Endothelial cell of umbilical vein (primary cell): Measurements from ENCODE around the gene SULF2. TPM values are rescaled to one million over a fixed set of nuclear protein-coding genes. Genes with fewer than 3 reads are reported as not detected.

Experiments used
- BruUV-seq: library from RNA; stranded (reverse); fragments of 400-500 nt; replicated peaks from 2 replicates; lab custom pipeline; 2021; lab: Mats Ljungman, UMichigan
- CTCF ChIA-PET: fragments of 300-600, 350-600 bp; sonication (Branson Sonifier 250); formaldehyde crosslinking; loops from one replicate; lab custom pipeline; 2021; ENCODE audit warnings: antibody characterized with exemption, inconsistent platforms; lab: Charles Lee
- POLR2A ChIA-PET: fragments of 300-600, 350-600 bp; sonication (Branson Sonifier 250); formaldehyde crosslinking; loops from one replicate; lab custom pipeline; 2021; ENCODE audit warnings: antibody characterized with exemption, inconsistent platforms; lab: Charles Lee
- DNase-seq: peaks from one replicate; pipeline ENCODE4 v3.0.0-alpha.2; 2011; ENCODE audit warnings: low read depth, low spot score
- FAIRE-seq: peaks from 2 replicates; lab custom pipeline; 2011; peaks lifted over from hg19 to GRCh38; lab: Jason Lieb, UNC
- H2AFZ ChIP-seq: 2 replicates; pipeline ENCODE4 v1.6.0; 2012; ENCODE audit warnings: low read depth, low read length, control low read depth, inconsistent platforms
- H3K27ac ChIP-seq: 2 replicates; pipeline ENCODE4 v1.5.1; 2011; ENCODE audit warnings: low read depth, mild to moderate bottlenecking, control low read depth, low read length, moderate library complexity; ENCODE audit not compliant: insufficient read depth
- H3K27me3 ChIP-seq, 2 experiments: 2 replicates each; pipeline versions ENCODE4 v1.6.0 to v1.6.1; 2011; ENCODE audit warnings: low read length in 2 of 2, mixed read lengths in 1 of 2; ENCODE audit not compliant: control insufficient read depth in 2 of 2, insufficient read depth in 2 of 2
- H3K36me3 ChIP-seq, 2 experiments: 2 replicates in 1 of 2; 3 replicates in 1 of 2; pipeline ENCODE4 v1.5.1; 2011; ENCODE audit warnings: low read length in 2 of 2, mild to moderate bottlenecking in 1 of 2, moderate library complexity in 1 of 2; ENCODE audit not compliant: control insufficient read depth in 2 of 2, insufficient read depth in 2 of 2; ENCODE audit errors: extremely low read depth in 1 of 2
- H3K4me1 ChIP-seq: 3 replicates; pipeline ENCODE4 v1.5.1; 2011; ENCODE audit warnings: mild to moderate bottlenecking, low read length; ENCODE audit not compliant: control insufficient read depth, insufficient read depth; ENCODE audit errors: extremely low read depth
- H3K4me2 ChIP-seq: 2 replicates; pipeline ENCODE4 v1.6.1; 2011; ENCODE audit warnings: low read length, control low read depth, mixed read lengths; ENCODE audit not compliant: insufficient read depth
- H3K4me3 ChIP-seq, 3 experiments: fragments of 200-600 bp in 1 of 3; sonication (generic), shearing (Covaris generic) in 1 of 3; replicated peaks in 1 of 3; 2 replicates each; pipeline ENCODE4 v1.5.1; 2011 to 2016; ENCODE audit warnings: control low read depth in 3 of 3, low read length in 3 of 3, mild to moderate bottlenecking in 2 of 3, inconsistent platforms in 1 of 3, low read depth in 1 of 3, moderate library complexity in 1 of 3; ENCODE audit not compliant: insufficient read depth in 1 of 3
- H3K79me2 ChIP-seq: 2 replicates; pipeline ENCODE4 v1.6.0; 2012; ENCODE audit warnings: low read length, inconsistent platforms; ENCODE audit not compliant: control insufficient read depth, insufficient read depth
- H3K9ac ChIP-seq: replicated peaks from 2 replicates; pipeline ENCODE3; 2011; ENCODE audit warnings: low read length, control low read depth; ENCODE audit not compliant: insufficient read depth; ENCODE audit errors: extremely low read depth
- H3K9me1 ChIP-seq: replicated peaks from 3 replicates; pipeline ENCODE4 v1.6.0; 2011; ENCODE audit warnings: mild to moderate bottlenecking, low read length; ENCODE audit not compliant: control insufficient read depth, insufficient read depth; ENCODE audit errors: extremely low read depth
- H3K9me3 ChIP-seq: replicated peaks from 2 replicates; pipeline ENCODE4 v1.5.1; 2012; ENCODE audit warnings: low read length, inconsistent platforms; ENCODE audit not compliant: control insufficient read depth, insufficient read depth
- H4K20me1 ChIP-seq: replicated peaks from 2 replicates; pipeline ENCODE3; 2011; ENCODE audit warnings: mild to moderate bottlenecking, low read length; ENCODE audit not compliant: control insufficient read depth, insufficient read depth; ENCODE audit errors: extremely low read depth
- CTCF ChIP-seq, 2 donors: IDR thresholded peaks; 1 replicate in 1 of 2; 2 replicates in 1 of 2; pipeline ENCODE4 v1.5.1; 2011; ENCODE audit warnings: low read length in 2 of 2, mild to moderate bottlenecking in 2 of 2, moderate library complexity in 2 of 2, control low read depth in 1 of 2, inconsistent platforms in 1 of 2, low read depth in 1 of 2; ENCODE audit not compliant: insufficient read depth in 1 of 2; ENCODE audit errors: extremely low read depth in 1 of 2
- EZH2 ChIP-seq: IDR thresholded peaks from 2 replicates; pipeline ENCODE4 v1.6.1; 2012; ENCODE audit warnings: borderline replicate concordance, low read depth, mild to moderate bottlenecking, moderate library complexity, low read length, inconsistent platforms; ENCODE audit not compliant: severe bottlenecking
- FOS ChIP-seq: IDR thresholded peaks from 2 replicates; pipeline ENCODE4 v1.6.1; 2011; ENCODE audit warnings: mild to moderate bottlenecking, low read length, moderate library complexity, borderline replicate concordance; ENCODE audit not compliant: insufficient read depth
- GATA2 ChIP-seq: IDR thresholded peaks from 2 replicates; pipeline ENCODE4 v1.7.0; 2011; ENCODE audit warnings: low read depth, mild to moderate bottlenecking, moderate library complexity, mixed read lengths, low read length; ENCODE audit not compliant: insufficient read length, insufficient read depth
- JUN ChIP-seq: IDR thresholded peaks from 2 replicates; pipeline ENCODE4 v1.6.1; 2011; ENCODE audit warnings: borderline replicate concordance, low read depth; ENCODE audit not compliant: insufficient read length, insufficient read depth
- MAX ChIP-seq: IDR thresholded peaks from 2 replicates; pipeline ENCODE4 v1.6.1; 2011; ENCODE audit not compliant: insufficient read depth, insufficient read length
- MYC ChIP-seq: IDR thresholded peaks from one replicate; pipeline ENCODE4 v1.6.1; 2011; ENCODE audit warnings: mild to moderate bottlenecking, low read depth, low read length
- POLR2A ChIP-seq: IDR thresholded peaks from 2 replicates; pipeline ENCODE4 v1.6.1; 2012; ENCODE audit warnings: low read depth, mild to moderate bottlenecking, control low read depth, low read length
- POLR2AphosphoS5 ChIP-seq: IDR thresholded peaks from 2 replicates; pipeline ENCODE4 v1.6.1; 2012; ENCODE audit warnings: low read depth, mild to moderate bottlenecking, control low read depth, low read length, moderate library complexity; ENCODE audit not compliant: insufficient read depth
- dilution Hi-C: fragments of 300-500 bp; cut with MboI; formaldehyde crosslinking; loops from one replicate; pipeline ENCODE4 v1.15.0; 2019; ENCODE audit warnings: low sequenced_read_pairs; ENCODE audit not compliant: extremely low pct_ligation_motif_present
- intact Hi-C: fragments of 100-400 bp; cut with micrococcal nuclease; formaldehyde crosslinking; loops from one replicate; pipeline ENCODE4 v1.10.0; 2022
- polyA plus RNA-seq, 4 experiments: library from polyadenylated mRNA; depleted of rRNA in 3 of 4; stranded (reverse) in 3 of 4; unstranded in 1 of 4; fragments of >200 nt; gene quantifications; 2 replicates each; pipeline versions ENCODE4 v1.2.1 to v1.2.3, GENCODE V29; 2011 to 2012; ENCODE audit warnings: missing spikeins in 1 of 4
- total RNA-seq: library from RNA; stranded (reverse); gene quantifications from 2 replicates; pipeline ENCODE4 v1.2.3, GENCODE V29; 2021

The SULF2 gene
- total and polyA plus RNA-seq, 2 donors (not counting 3 experiments of a cell fraction or from before 2014, with no cell fraction given): 58.5 to 160 TPM

GRCh38 chr20:47682916-47683315, 102.4 kb downstream of the SULF2 start:
- DNase-seq: no peak
- Histone ChIP-seq H3K4me1 (no peaks in the 10 kb centered on the region), H3K4me2 (no peak overlapping the region), H2AFZ (no peak overlapping the region), H3K27ac (no peak overlapping the region), H3K9me3 (no peaks in the 10 kb centered on the region), H4K20me1 (no peaks in the 10 kb centered on the region), H3K36me3 (no peaks in the 10 kb centered on the region), H3K79me2 (no peaks in the 10 kb centered on the region), H3K9ac (no peak overlapping the region), H3K27me3 (no peaks in the 10 kb centered on the region), H3K9me1 (no peaks in the 10 kb centered on the region), H3K4me3 (no peak overlapping the region)
- dilution Hi-C loops (no loop called here), intact Hi-C loops (no loop called here)
- TF ChIP-seq MYC (no peak), EZH2 (no peak), CTCF (IDR thresholded peaks at IDR 0.05; ENCODE audit: extremely low read depth in 1 of 2, insufficient read depth in 1 of 2, low read depth in 1 of 2, low read length in 2 of 2) (no peak), MAX (no peak), FOS (no peak), POLR2A (no peak), POLR2AphosphoS5 (no peak), JUN (no peak), GATA2 (no peak)
- ChIA-PET POLR2A (no interaction called here), CTCF (interaction anchor here (0.9 to 15.4 kb wide), 4 partner anchors 26 to 937 kb away, joined by 3 to 302 read pairs (median 5); no protein-coding TSS in a partner anchor)
- BruUV-seq: no TSS peak
- no peak for FAIRE-seq
